H1 (cell line): ENCODE data around the gene SPCS1. TPM values are rescaled to one million over a fixed set of nuclear protein-coding genes. Genes with fewer than 3 reads are reported as not detected.

Experiments
- FOSL1 ChIP-seq: IDR thresholded peaks from 2 replicates; pipeline ENCODE4 v1.6.1; 2011; ENCODE audit warnings: mild to moderate bottlenecking, low read depth, low read length, moderate library complexity; ENCODE audit not compliant: insufficient read depth
- TEAD4 ChIP-seq: IDR thresholded peaks from 2 replicates; pipeline ENCODE4 v1.6.1; 2012; ENCODE audit warnings: low read depth, low read length, inconsistent platforms, mixed read lengths
- polyA plus RNA-seq, 7 experiments: library from polyadenylated mRNA; depleted of rRNA in 3 of 7; stranded (reverse) in 5 of 7; unstranded in 2 of 7; fragments of >200 nt in 5 of 7; fragments of 200-250 nt in 2 of 7; gene quantifications; 1 replicate in 5 of 7; 2 replicates in 1 of 7; 4 replicates in 1 of 7; pipeline versions ENCODE4 v1.2.1 to v1.2.3, GENCODE V29; 2011 to 2013; ENCODE audit warnings: missing spikeins in 2 of 7, mixed read lengths in 2 of 7
- total RNA-seq: library from RNA; stranded (reverse); fragmentation: NEBNext Ultra II Directional; extraction: Animal tissue kit (Norgen Biotek cat#: 25700); gene quantifications from 2 replicates; pipeline ENCODE4 v1.2.1, GENCODE V29; 2021

SPCS1 gene
- total and polyA plus RNA-seq, 2 of the 8 experiments (the other 6 are each of a cell fraction or from before 2014, with no cell fraction given) = 104 to 191 TPM

DNA sequence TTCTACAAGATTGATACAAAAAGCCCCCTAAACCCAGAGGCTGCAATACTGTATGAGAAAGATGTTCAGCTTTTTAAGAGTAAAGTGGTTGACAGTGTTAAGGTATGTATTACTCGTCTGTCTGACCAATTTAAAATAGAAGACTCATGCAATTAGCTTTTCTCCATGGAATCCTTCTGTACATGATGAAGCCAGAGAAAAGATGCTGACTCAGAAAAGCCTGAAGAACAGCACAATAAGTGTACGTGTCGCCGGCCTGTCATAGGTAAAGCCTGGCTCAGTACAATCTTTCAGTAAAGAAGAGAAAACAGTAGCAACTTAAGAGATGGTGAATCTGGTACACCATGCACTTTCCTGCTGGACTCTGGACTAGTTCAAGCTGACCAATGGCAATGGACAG lies 48.5 kb downstream of the SPCS1 start (continued):
- no peak for TF ChIP-seq TEAD4
- TF ChIP-seq FOSL1 = no peak
- TF ChIP-seq, all 59 proteins: peak for 0
